ENCODE data around the gene SEMA3A.
A peak's percentile ranks its signal among the peaks of the same experiment; 100 is the strongest.

The SEMA3A gene

GRCh38 chr7:83984591-83984990, 210.0 kb downstream of the SEMA3A start:
- Histone ChIP-seq H3K36me3 (replicated peaks; ENCODE audit: low read depth, low read length) (no peaks in the 10 kb centered on the region), H3K9ac (ENCODE audit: low read length) (no peak overlapping the region), H3K4me2 (ENCODE audit: low read length) (no peak overlapping the region), H2AFZ (ENCODE audit: low read depth, low read length) (no peak overlapping the region), H3K9me3 (ENCODE audit: insufficient read depth, low read length) (no peaks in the 10 kb centered on the region), H4K20me1 (ENCODE audit: insufficient read depth, low read length) (no peaks in the 10 kb centered on the region), H3K4me3 (ENCODE audit: low read length) (no peak overlapping the region), H3K27me3 (ENCODE audit: low read depth, low read length) (no peaks in the 10 kb centered on the region), H3K4me1 (ENCODE audit: low read length) (no peaks in the 10 kb centered on the region), H3K79me2 (ENCODE audit: low read length) (no peaks in the 10 kb centered on the region), H3K27ac (ENCODE audit: low read length) (no peak overlapping the region)
- TF ChIP-seq CTCF (IDR thresholded peaks at IDR 0.05; ENCODE audit: low read depth, low read length) = no peak

GRCh38 chr7:83984076-83984475, 210.5 kb downstream of the SEMA3A start:
- Histone ChIP-seq H3K4me3 (ENCODE audit: low read length) (no peak overlapping the region), H3K9me3 (ENCODE audit: insufficient read depth, low read length) (no peaks in the 10 kb centered on the region), H3K4me2 (ENCODE audit: low read length) (no peak overlapping the region), H3K27me3 (ENCODE audit: low read depth, low read length) (no peaks in the 10 kb centered on the region), H3K79me2 (ENCODE audit: low read length) (no peaks in the 10 kb centered on the region), H3K36me3 (replicated peaks; ENCODE audit: low read depth, low read length) (no peaks in the 10 kb centered on the region), H2AFZ (ENCODE audit: low read depth, low read length) (no peak overlapping the region), H3K4me1 (ENCODE audit: low read length) (no peaks in the 10 kb centered on the region), H4K20me1 (ENCODE audit: insufficient read depth, low read length) (no peaks in the 10 kb centered on the region), H3K9ac (ENCODE audit: low read length) (no peak overlapping the region), H3K27ac (ENCODE audit: low read length) (no peak overlapping the region)
- no peak for TF ChIP-seq EZH2phosphoT487 (IDR thresholded peaks at IDR 0.05; ENCODE audit: low read depth)
- TF ChIP-seq CTCF (IDR thresholded peaks at IDR 0.05; ENCODE audit: low read depth, low read length) = no peak

DNA sequence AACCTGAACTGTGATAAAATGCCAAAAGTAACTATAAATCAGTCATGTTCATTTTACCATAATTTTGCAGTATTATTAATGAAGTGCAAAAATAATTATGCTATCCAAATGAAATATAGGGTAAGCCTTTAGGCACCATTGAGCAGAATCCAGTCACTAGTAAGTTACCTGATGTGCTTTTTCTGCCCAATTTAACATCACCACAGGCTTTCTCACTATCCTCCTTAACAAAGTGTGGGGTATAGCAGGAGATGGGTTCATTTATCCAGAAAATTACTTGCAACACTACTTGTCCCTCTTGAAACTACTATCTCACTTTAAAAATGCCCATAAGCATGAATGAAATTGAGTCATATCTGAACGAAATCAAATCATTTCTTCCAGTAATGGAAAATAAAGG, 211.0 kb downstream of the SEMA3A start:
- H4K20me1 ChIP-seq (ENCODE audit: insufficient read depth, low read length) = no peaks in the 10 kb centered on the region
- H3K27ac ChIP-seq (ENCODE audit: low read length) = no peak overlapping the region
- H3K9ac ChIP-seq (ENCODE audit: low read length) = no peak overlapping the region
- H3K79me2 ChIP-seq (ENCODE audit: low read length) = no peaks in the 10 kb centered on the region
- no peaks in the 10 kb centered on the region for H3K27me3 ChIP-seq (ENCODE audit: low read depth, low read length)
- no peaks in the 10 kb centered on the region for H3K4me1 ChIP-seq (ENCODE audit: low read length)
- no peaks in the 10 kb centered on the region for H3K9me3 ChIP-seq (ENCODE audit: insufficient read depth, low read length)
- TF ChIP-seq EZH2phosphoT487 (IDR thresholded peaks at IDR 0.05; ENCODE audit: low read depth) = no peak
- no peak for TF ChIP-seq CTCF (IDR thresholded peaks at IDR 0.05; ENCODE audit: low read depth, low read length)
- H3K36me3 ChIP-seq (replicated peaks; ENCODE audit: low read depth, low read length) = no peaks in the 10 kb centered on the region
- H3K4me3 ChIP-seq (ENCODE audit: low read length) = no peak overlapping the region
- H3K4me2 ChIP-seq (ENCODE audit: low read length) = no peak overlapping the region
- no peak overlapping the region for H2AFZ ChIP-seq (ENCODE audit: low read depth, low read length)

GRCh38 chr7:83976302-83976701, 218.3 kb downstream of the SEMA3A start:
- Histone ChIP-seq H3K9ac (ENCODE audit: low read length) (no peak overlapping the region), H3K9me3 (ENCODE audit: insufficient read depth, low read length) (no peaks in the 10 kb centered on the region), H2AFZ (ENCODE audit: low read depth, low read length) (peak overlapping the region; percentile 62; the same call in 1 of the 2 replicates), H3K27ac (ENCODE audit: low read length) (no peak overlapping the region), H3K4me1 (ENCODE audit: low read length) (peaks cover 28% of the 10 kb centered on the region), H3K79me2 (ENCODE audit: low read length) (no peaks in the 10 kb centered on the region), H3K4me2 (ENCODE audit: low read length) (peak overlapping the region; percentile 52), H4K20me1 (ENCODE audit: insufficient read depth, low read length) (no peaks in the 10 kb centered on the region), H3K27me3 (ENCODE audit: low read depth, low read length) (no peaks in the 10 kb centered on the region), H3K4me3 (ENCODE audit: low read length) (no peak overlapping the region), H3K36me3 (replicated peaks; ENCODE audit: low read depth, low read length) (no peaks in the 10 kb centered on the region)
- TF ChIP-seq CTCF (IDR thresholded peaks at IDR 0.05; ENCODE audit: low read depth, low read length) (peak; percentile 81), EZH2phosphoT487 (IDR thresholded peaks at IDR 0.05; ENCODE audit: low read depth) (no peak)

All from OCI-LY3 (cell line).